Measurements from ENCODE around the gene FANK1.

FANK1 gene

GRCh38 chr10:126036515-126036914, 140.2 kb downstream of the FANK1 start:
- Histone ChIP-seq H3K4me3 (ENCODE audit: control insufficient read depth in 1 of 7, extremely low read depth in 1 of 7, insufficient read depth in 4 of 7, low read depth in 2 of 7, low read length in 6 of 7) (no peak overlapping the region), H3K27ac (ENCODE audit: insufficient read depth in 1 of 2, low read depth in 1 of 2, low read length in 2 of 2, poor library complexity in 1 of 2, severe bottlenecking in 2 of 2) (no peak overlapping the region), H3K36me3 (ENCODE audit: control insufficient read depth in 4 of 4, insufficient read depth in 4 of 4, low read length in 3 of 4) (no peaks in the 10 kb centered on the region), H3K27me3 (replicated peaks in 2 of 5; ENCODE audit: control insufficient read depth in 4 of 5, insufficient read depth in 5 of 5, low read length in 4 of 5) (peaks cover 0 to 2% (median 0%) of the 10 kb centered on the region in 5 experiments), H3K9me3 (ENCODE audit: control extremely low read depth in 1 of 5, control insufficient read depth in 4 of 5, insufficient read depth in 2 of 5, low read depth in 1 of 5, low read length in 4 of 5) (peaks cover 0 to 10% (median 3%) of the 10 kb centered on the region in 5 experiments), H3K4me1 (ENCODE audit: control extremely low read depth in 1 of 4, control insufficient read depth in 4 of 4, insufficient read depth in 4 of 4, low read length in 3 of 4) (peaks cover 0 to 14% (median 8%) of the 10 kb centered on the region in 4 experiments)
- WGBS (ENCODE audit: insufficient coverage): 0% methylated on average over 2 of the region's 5 CpGs
- DNase-seq: peak in 2 of 3 donors; percentile 24 to 33
- POLR2A ChIA-PET: no interaction called here
- CTCF ChIA-PET: interaction anchor here (1.4 to 2.3 kb wide), 2 partner anchors 10 to 54 kb away, joined by 3 to 5 read pairs; no protein-coding TSS in a partner anchor

- Histone ChIP-seq H3K4me3 (ENCODE audit: control insufficient read depth in 1 of 7, extremely low read depth in 1 of 7, insufficient read depth in 4 of 7, low read depth in 2 of 7, low read length in 6 of 7) (no peak overlapping the region), H3K36me3 (ENCODE audit: control insufficient read depth in 4 of 4, insufficient read depth in 4 of 4, low read length in 3 of 4) (no peaks in the 10 kb centered on the region), H3K4me1 (ENCODE audit: control extremely low read depth in 1 of 4, control insufficient read depth in 4 of 4, insufficient read depth in 4 of 4, low read length in 3 of 4) (peaks cover 2 to 25% (median 19%) of the 10 kb centered on the region in 4 experiments), H3K27ac (ENCODE audit: insufficient read depth in 1 of 2, low read depth in 1 of 2, low read length in 2 of 2, poor library complexity in 1 of 2, severe bottlenecking in 2 of 2) (no peak overlapping the region), H3K27me3 (replicated peaks in 2 of 5; ENCODE audit: control insufficient read depth in 4 of 5, insufficient read depth in 5 of 5, low read length in 4 of 5) (peaks cover 0 to 2% (median 0%) of the 10 kb centered on the region in 5 experiments), H3K9me3 (ENCODE audit: control extremely low read depth in 1 of 5, control insufficient read depth in 4 of 5, insufficient read depth in 2 of 5, low read depth in 1 of 5, low read length in 4 of 5) (peaks cover 0 to 10% (median 3%) of the 10 kb centered on the region in 5 experiments)
- DNase-seq: no peak
- 79% methylated on average over 10 of the region's 10 CpGs for WGBS (ENCODE audit: insufficient coverage)
- ChIA-PET POLR2A (no interaction called here), CTCF (interaction anchor here (1.4 to 2.3 kb wide), 2 partner anchors 11 to 55 kb away, joined by 3 to 5 read pairs; no protein-coding TSS in a partner anchor)
Measured at GRCh38 chr10:126037946-126038345, 141.6 kb downstream of the FANK1 start.

GRCh38 chr10:126041117-126041516, 144.8 kb downstream of the FANK1 start:
- Histone ChIP-seq H3K27ac (ENCODE audit: insufficient read depth in 1 of 2, low read depth in 1 of 2, low read length in 2 of 2, poor library complexity in 1 of 2, severe bottlenecking in 2 of 2) (peak overlapping the region; percentile 19 to 81), H3K27me3 (replicated peaks in 2 of 5; ENCODE audit: control insufficient read depth in 4 of 5, insufficient read depth in 5 of 5, low read length in 4 of 5) (no peaks in the 10 kb centered on the region), H3K4me1 (ENCODE audit: control extremely low read depth in 1 of 4, control insufficient read depth in 4 of 4, insufficient read depth in 4 of 4, low read length in 3 of 4) (peaks cover 2 to 30% (median 19%) of the 10 kb centered on the region in 4 experiments), H3K36me3 (ENCODE audit: control insufficient read depth in 4 of 4, insufficient read depth in 4 of 4, low read length in 3 of 4) (no peaks in the 10 kb centered on the region), H3K9me3 (ENCODE audit: control extremely low read depth in 1 of 5, control insufficient read depth in 4 of 5, insufficient read depth in 2 of 5, low read depth in 1 of 5, low read length in 4 of 5) (no peaks in the 10 kb centered on the region), H3K4me3 (ENCODE audit: control insufficient read depth in 1 of 7, extremely low read depth in 1 of 7, insufficient read depth in 4 of 7, low read depth in 2 of 7, low read length in 6 of 7) (peak overlapping the region in 1 of 7 experiments; percentile 36)
- POLR2A ChIA-PET: interaction anchor here (0.7 kb wide), 1 partner anchor 9 kb away, joined by 3 read pairs; no protein-coding TSS in a partner anchor
- no CpG with 5 or more reads among the region's 4 CpGs for whole genome bisulfite sequencing (ENCODE audit: insufficient coverage)
- CTCF ChIA-PET: interaction anchor here (2.3 kb wide), 1 partner anchor 11 kb away, joined by 5 read pairs; no protein-coding TSS in a partner anchor
- peak in 1 of 3 donors; percentile 23 for DNase-seq

DNA sequence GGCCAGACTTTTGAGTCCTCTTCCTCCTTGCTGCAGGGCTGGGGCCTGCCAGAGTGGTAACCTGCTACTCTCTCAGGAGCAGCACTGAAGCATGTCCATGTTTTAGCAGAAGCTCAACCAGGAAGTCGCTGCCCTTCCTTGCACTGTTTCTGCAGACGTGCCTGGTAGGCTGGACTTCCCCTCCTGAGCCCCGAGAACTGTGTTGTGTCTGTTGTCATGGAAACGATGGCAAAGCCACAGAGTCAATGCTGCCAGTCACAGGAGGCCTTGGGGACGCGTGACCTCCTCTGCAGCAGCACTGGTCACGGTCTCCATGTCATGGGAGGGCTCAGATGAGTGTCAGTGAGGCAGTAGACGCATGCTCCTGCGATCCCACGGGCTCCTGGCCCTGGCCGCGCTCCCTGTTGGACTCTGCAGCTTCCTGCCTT, 145.5 kb downstream of the FANK1 start:
- DNase-seq: peak; percentile 98 to 100 (median 100)
- no peaks in the 10 kb centered on the region for H3K27me3 ChIP-seq (replicated peaks in 2 of 5; ENCODE audit: control insufficient read depth in 4 of 5, insufficient read depth in 5 of 5, low read length in 4 of 5)
- CTCF ChIA-PET: interaction anchor here (0.9 to 2.3 kb wide), 2 partner anchors 12 to 60 kb away, joined by 3 to 5 read pairs; no protein-coding TSS in a partner anchor
- H3K4me1 ChIP-seq (ENCODE audit: control extremely low read depth in 1 of 4, control insufficient read depth in 4 of 4, insufficient read depth in 4 of 4, low read length in 3 of 4): peaks cover 2 to 25% (median 18%) of the 10 kb centered on the region in 4 experiments
- POLR2A ChIA-PET: interaction anchor here (0.6 to 0.7 kb wide), 3 partner anchors 8 to 881 kb away, joined by 3 read pairs; partner anchors contain the start of gene CTBP2
- H3K27ac ChIP-seq (ENCODE audit: insufficient read depth in 1 of 2, low read depth in 1 of 2, low read length in 2 of 2, poor library complexity in 1 of 2, severe bottlenecking in 2 of 2): peak overlapping the region; percentile 66 to 81
- peak overlapping the region in 4 of 7 experiments; percentile 22 to 38 (median 34) for H3K4me3 ChIP-seq (ENCODE audit: control insufficient read depth in 1 of 7, extremely low read depth in 1 of 7, insufficient read depth in 4 of 7, low read depth in 2 of 7, low read length in 6 of 7)
- no peaks in the 10 kb centered on the region for H3K9me3 ChIP-seq (ENCODE audit: control extremely low read depth in 1 of 5, control insufficient read depth in 4 of 5, insufficient read depth in 2 of 5, low read depth in 1 of 5, low read length in 4 of 5)
- H3K36me3 ChIP-seq (ENCODE audit: control insufficient read depth in 4 of 4, insufficient read depth in 4 of 4, low read length in 3 of 4): no peaks in the 10 kb centered on the region
- WGBS (ENCODE audit: insufficient coverage): 1% methylated on average over 7 of the region's 12 CpGs

DNA sequence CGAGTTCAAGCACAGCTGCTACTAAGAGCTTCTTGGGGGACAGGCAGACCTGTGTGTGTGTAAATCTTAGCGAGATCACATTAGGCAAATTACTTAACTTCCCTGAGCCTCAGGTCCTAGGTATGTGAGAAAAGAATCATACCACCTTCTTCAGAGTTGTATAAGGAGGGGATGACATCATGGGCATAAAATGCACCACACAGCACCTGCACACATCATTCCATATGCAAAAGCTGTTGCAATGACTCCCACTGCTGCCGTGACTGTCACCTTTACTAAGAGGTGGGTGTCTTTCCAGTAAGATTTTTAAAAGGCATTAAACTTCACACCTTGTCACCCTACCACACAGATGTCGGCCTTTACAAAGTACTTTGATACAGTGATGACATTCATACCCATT, 146.0 kb downstream of the FANK1 start:
- peak overlapping the region; percentile 66 to 81 for H3K27ac ChIP-seq (ENCODE audit: insufficient read depth in 1 of 2, low read depth in 1 of 2, low read length in 2 of 2, poor library complexity in 1 of 2, severe bottlenecking in 2 of 2)
- H3K9me3 ChIP-seq (ENCODE audit: control extremely low read depth in 1 of 5, control insufficient read depth in 4 of 5, insufficient read depth in 2 of 5, low read depth in 1 of 5, low read length in 4 of 5): no peaks in the 10 kb centered on the region
- 79% methylated on average over 3 of the region's 4 CpGs for WGBS (ENCODE audit: insufficient coverage)

DNA sequence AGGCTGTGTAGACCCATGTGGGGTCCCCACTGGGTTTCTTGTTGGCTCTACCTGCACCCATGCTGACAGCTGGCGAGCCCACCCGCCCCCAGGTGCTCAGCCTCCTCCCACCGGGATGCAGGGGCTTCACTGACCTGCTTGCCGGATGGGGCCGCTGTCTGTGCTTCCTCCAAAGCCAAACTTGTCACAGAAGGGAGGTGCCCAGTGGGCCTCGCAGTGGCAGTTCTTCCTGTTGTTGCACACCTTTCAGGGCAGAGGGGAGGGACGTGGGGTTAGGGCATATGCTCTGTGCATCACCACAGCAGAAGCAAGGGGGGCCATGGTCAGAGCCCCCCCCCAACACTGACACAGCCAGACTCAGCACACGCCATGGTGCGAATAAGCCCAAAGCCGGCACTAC, 146.5 kb downstream of the FANK1 start:
- CTCF ChIA-PET: no interaction called here
- H3K9me3 ChIP-seq (ENCODE audit: control extremely low read depth in 1 of 5, control insufficient read depth in 4 of 5, insufficient read depth in 2 of 5, low read depth in 1 of 5, low read length in 4 of 5): no peaks in the 10 kb centered on the region
- no peak overlapping the region for H3K4me3 ChIP-seq (ENCODE audit: control insufficient read depth in 1 of 7, extremely low read depth in 1 of 7, insufficient read depth in 4 of 7, low read depth in 2 of 7, low read length in 6 of 7)
- no peaks in the 10 kb centered on the region for H3K36me3 ChIP-seq (ENCODE audit: control insufficient read depth in 4 of 4, insufficient read depth in 4 of 4, low read length in 3 of 4)
- no peaks in the 10 kb centered on the region for H3K27me3 ChIP-seq (replicated peaks in 2 of 5; ENCODE audit: control insufficient read depth in 4 of 5, insufficient read depth in 5 of 5, low read length in 4 of 5)
- H3K27ac ChIP-seq (ENCODE audit: insufficient read depth in 1 of 2, low read depth in 1 of 2, low read length in 2 of 2, poor library complexity in 1 of 2, severe bottlenecking in 2 of 2): no peak overlapping the region
- no peak for DNase-seq
- H3K4me1 ChIP-seq (ENCODE audit: control extremely low read depth in 1 of 4, control insufficient read depth in 4 of 4, insufficient read depth in 4 of 4, low read length in 3 of 4): peaks cover 2 to 25% (median 18%) of the 10 kb centered on the region in 4 experiments
- POLR2A ChIA-PET: no interaction called here
- 100% methylated on average over 6 of the region's 10 CpGs for WGBS (ENCODE audit: insufficient coverage)

More for the DNA sequence above, 146.0 kb downstream of the FANK1 start:
- peaks cover 2 to 25% (median 18%) of the 10 kb centered on the region in 4 experiments for H3K4me1 ChIP-seq (ENCODE audit: control extremely low read depth in 1 of 4, control insufficient read depth in 4 of 4, insufficient read depth in 4 of 4, low read length in 3 of 4)
- H3K36me3 ChIP-seq (ENCODE audit: control insufficient read depth in 4 of 4, insufficient read depth in 4 of 4, low read length in 3 of 4): no peaks in the 10 kb centered on the region
- DNase-seq: no peak
- H3K27me3 ChIP-seq (replicated peaks in 2 of 5; ENCODE audit: control insufficient read depth in 4 of 5, insufficient read depth in 5 of 5, low read length in 4 of 5): no peaks in the 10 kb centered on the region
- CTCF ChIA-PET: interaction anchor here (0.9 kb wide), 1 partner anchor 59 kb away, joined by 3 read pairs; no protein-coding TSS in a partner anchor
- POLR2A ChIA-PET: interaction anchor here (0.6 kb wide), 3 partner anchors 83 to 882 kb away, joined by 3 read pairs; partner anchors contain the start of gene CTBP2
- H3K4me3 ChIP-seq (ENCODE audit: control insufficient read depth in 1 of 7, extremely low read depth in 1 of 7, insufficient read depth in 4 of 7, low read depth in 2 of 7, low read length in 6 of 7): peak overlapping the region in 2 of 7 experiments; percentile 22 to 34

DNA sequence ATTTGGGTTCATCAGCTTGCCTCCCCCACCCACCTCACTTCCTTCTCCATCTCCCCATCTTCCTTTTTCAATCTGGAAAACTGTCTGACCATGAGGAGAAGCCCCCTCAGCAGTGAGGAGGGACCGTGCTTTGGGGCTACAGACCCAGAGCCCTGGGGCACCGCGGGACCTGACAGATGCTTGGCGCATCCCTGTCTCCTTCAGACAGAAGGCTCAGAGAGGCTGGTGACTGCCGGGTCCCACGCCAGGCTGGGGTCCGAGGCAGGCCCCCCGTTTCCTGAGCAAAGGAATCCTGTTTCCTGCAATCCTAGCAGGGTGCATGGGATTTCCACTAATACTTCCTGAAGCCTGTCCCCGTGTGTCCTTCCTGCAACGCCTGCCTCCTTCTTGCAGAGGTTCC, 147.0 kb downstream of the FANK1 start:
- H3K27ac ChIP-seq (ENCODE audit: insufficient read depth in 1 of 2, low read depth in 1 of 2, low read length in 2 of 2, poor library complexity in 1 of 2, severe bottlenecking in 2 of 2): no peak overlapping the region
- WGBS (ENCODE audit: insufficient coverage): 93% methylated on average over 9 of the region's 10 CpGs
- ChIA-PET CTCF (no interaction called here), POLR2A (no interaction called here)
- no peaks in the 10 kb centered on the region for H3K27me3 ChIP-seq (replicated peaks in 2 of 5; ENCODE audit: control insufficient read depth in 4 of 5, insufficient read depth in 5 of 5, low read length in 4 of 5)
- H3K4me3 ChIP-seq (ENCODE audit: control insufficient read depth in 1 of 7, extremely low read depth in 1 of 7, insufficient read depth in 4 of 7, low read depth in 2 of 7, low read length in 6 of 7): no peak overlapping the region
- DNase-seq: no peak
- H3K4me1 ChIP-seq (ENCODE audit: control extremely low read depth in 1 of 4, control insufficient read depth in 4 of 4, insufficient read depth in 4 of 4, low read length in 3 of 4): peaks cover 2 to 25% (median 18%) of the 10 kb centered on the region in 4 experiments
- no peaks in the 10 kb centered on the region for H3K36me3 ChIP-seq (ENCODE audit: control insufficient read depth in 4 of 4, insufficient read depth in 4 of 4, low read length in 3 of 4)
- no peaks in the 10 kb centered on the region for H3K9me3 ChIP-seq (ENCODE audit: control extremely low read depth in 1 of 5, control insufficient read depth in 4 of 5, insufficient read depth in 2 of 5, low read depth in 1 of 5, low read length in 4 of 5)

Measured in common myeloid progenitor, CD34-positive (primary cell).